OCI-LY7 (cell line): Measurements from ENCODE around the gene MPRIP.

ENCODE experiments used
- CTCF ChIP-seq: fragments of 200-600 bp; sonication (generic); conservative IDR thresholded peaks from 2 replicates; pipeline ENCODE4 v1.5.1; 2014; ENCODE audit warnings: mild to moderate bottlenecking, antibody characterized with exemption, low read length, moderate library complexity, mixed read lengths
- EZH2phosphoT487 ChIP-seq: fragments of 200-600 bp; sonication (generic); IDR thresholded peaks from 2 replicates; pipeline ENCODE4 v1.6.1; 2018; ENCODE audit warnings: low read depth, borderline replicate concordance, mild to moderate bottlenecking, mixed run types, antibody characterized with exemption, low read length, moderate library complexity, mixed read lengths

- TF ChIP-seq CTCF, result no peak
- no peak for TF ChIP-seq EZH2phosphoT487
These were observed 159.7 kb downstream of the MPRIP start for GRCh38 chr17:17201907-17202306.
